Measurements from ENCODE around the gene RHBDD3. TPM values are rescaled to one million over a fixed set of nuclear protein-coding genes. Genes with fewer than 3 reads are reported as not detected.
"Not testable (repeated sequence)": the region's sequence is repeated elsewhere in the genome, so short reads cannot be mapped to it uniquely, and the experiment has no call there.

RHBDD3 gene
- total RNA-seq, 1 donor from 2014 or later, result 41.0 TPM

- no peak for DNase-seq (ENCODE audit: extremely low spot score, unreplicated experiment)
- no peak for TF ChIP-seq CTCF (IDR thresholded peaks at IDR 0.05)
- Mint-ChIP-seq H3K4me1 (ENCODE audit: unreplicated experiment) (no peaks in the 10 kb centered on the region), H3K27me3 (ENCODE audit: unreplicated experiment) (peaks cover 20% of the 10 kb centered on the region), H3K4me3 (ENCODE audit: unreplicated experiment) (no peak overlapping the region), H3K27ac (ENCODE audit: unreplicated experiment) (no peak overlapping the region), H3K36me3 (ENCODE audit: unreplicated experiment) (peaks cover 7% of the 10 kb centered on the region), H3K9me3 (ENCODE audit: unreplicated experiment) (peaks cover 22% of the 10 kb centered on the region)
These were observed 22.8 kb downstream of the RHBDD3 start for GRCh38 chr22:29244785-29245625.

- no peak for TF ChIP-seq CTCF (IDR thresholded peaks at IDR 0.05)
- no peak overlapping the region for H3K27ac Mint-ChIP-seq (ENCODE audit: unreplicated experiment)
- no peak overlapping the region for H3K4me3 Mint-ChIP-seq (ENCODE audit: unreplicated experiment)
- H3K36me3 Mint-ChIP-seq (ENCODE audit: unreplicated experiment), result peaks cover 7% of the 10 kb centered on the region
- DNase-seq (ENCODE audit: extremely low spot score, unreplicated experiment), result no peak
- H3K4me1 Mint-ChIP-seq (ENCODE audit: unreplicated experiment), result no peaks in the 10 kb centered on the region
- H3K27me3 Mint-ChIP-seq (ENCODE audit: unreplicated experiment), result peaks cover 18% of the 10 kb centered on the region
- H3K9me3 Mint-ChIP-seq (ENCODE audit: unreplicated experiment), result peaks cover 22% of the 10 kb centered on the region
These were observed 23.8 kb downstream of the RHBDD3 start for GRCh38 chr22:29243874-29244446.

GRCh38 chr22:29240481-29240880, 27.3 kb downstream of the RHBDD3 start:
- not testable (repeated sequence) for H3K4me1 Mint-ChIP-seq (ENCODE audit: unreplicated experiment); H3K4me3 Mint-ChIP-seq (ENCODE audit: unreplicated experiment); H3K36me3 Mint-ChIP-seq (ENCODE audit: unreplicated experiment); H3K27ac Mint-ChIP-seq (ENCODE audit: unreplicated experiment); DNase-seq (ENCODE audit: extremely low spot score, unreplicated experiment)
- Mint-ChIP-seq H3K27me3 (ENCODE audit: unreplicated experiment) (peaks cover 23% of the 10 kb centered on the region), H3K9me3 (ENCODE audit: unreplicated experiment) (peaks cover 26% of the 10 kb centered on the region)

- H3K4me3 Mint-ChIP-seq (ENCODE audit: unreplicated experiment), result no peak overlapping the region
- H3K36me3 Mint-ChIP-seq (ENCODE audit: unreplicated experiment), result no peaks in the 10 kb centered on the region
- H3K27ac Mint-ChIP-seq (ENCODE audit: unreplicated experiment), result no peak overlapping the region
- TF ChIP-seq CTCF (IDR thresholded peaks at IDR 0.05), result no peak
- peaks cover 11% of the 10 kb centered on the region for H3K27me3 Mint-ChIP-seq (ENCODE audit: unreplicated experiment)
- DNase-seq (ENCODE audit: extremely low spot score, unreplicated experiment), result no peak
- no peaks in the 10 kb centered on the region for H3K4me1 Mint-ChIP-seq (ENCODE audit: unreplicated experiment)
- H3K9me3 Mint-ChIP-seq (ENCODE audit: unreplicated experiment), result peaks cover 6% of the 10 kb centered on the region
These were observed 34.4 kb downstream of the RHBDD3 start for GRCh38 chr22:29233277-29233877.

GRCh38 chr22:29231971-29232959, 35.5 kb downstream of the RHBDD3 start:
- H3K27ac Mint-ChIP-seq (ENCODE audit: unreplicated experiment), result no peak overlapping the region
- H3K36me3 Mint-ChIP-seq (ENCODE audit: unreplicated experiment), result no peaks in the 10 kb centered on the region
- DNase-seq (ENCODE audit: extremely low spot score, unreplicated experiment), result no peak
- no peak overlapping the region for H3K4me3 Mint-ChIP-seq (ENCODE audit: unreplicated experiment)
- no peaks in the 10 kb centered on the region for H3K4me1 Mint-ChIP-seq (ENCODE audit: unreplicated experiment)
- H3K27me3 Mint-ChIP-seq (ENCODE audit: unreplicated experiment), result peaks cover 9% of the 10 kb centered on the region
- TF ChIP-seq CTCF (IDR thresholded peaks at IDR 0.05), result no peak
- peaks cover 6% of the 10 kb centered on the region for H3K9me3 Mint-ChIP-seq (ENCODE audit: unreplicated experiment)
